Measurements from ENCODE around the gene OVCA2. TPM values are rescaled to one million over a fixed set of nuclear protein-coding genes. Genes with fewer than 3 reads are reported as not detected.

OVCA2 gene
- polyA plus RNA-seq, 1 donor, result 9.3 TPM

DNA sequence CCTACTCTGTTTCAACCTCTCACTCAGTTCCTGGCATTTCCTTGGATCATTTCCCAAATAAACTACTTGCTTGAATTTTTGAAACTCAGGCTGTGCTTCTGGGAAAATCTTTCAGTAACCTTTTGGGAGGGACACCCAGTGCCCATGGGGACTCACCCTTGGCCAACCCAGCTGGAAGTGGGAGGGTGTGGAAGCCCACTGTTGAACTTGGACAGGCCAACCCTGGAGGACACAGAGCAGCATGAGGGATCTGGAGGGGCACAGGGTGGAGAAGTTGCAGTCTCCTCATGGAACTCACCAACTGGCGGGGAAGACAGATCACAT, 27.9 kb upstream of the OVCA2 start:
- no peak for DNase-seq (ENCODE audit: low read depth)

GRCh38 chr17:2015314-2015713, 26.5 kb upstream of the OVCA2 start:
- no peak for DNase-seq (ENCODE audit: low read depth)

GRCh38 chr17:2016494-2016893, 25.3 kb upstream of the OVCA2 start:
- no peak for DNase-seq (ENCODE audit: low read depth)

- DNase-seq (ENCODE audit: low read depth), result no peak
Measured at GRCh38 chr17:2017274-2017941, 24.4 kb upstream of the OVCA2 start.

GRCh38 chr17:2018716-2019510, 22.9 kb upstream of the OVCA2 start:
- no peak for DNase-seq (ENCODE audit: low read depth)

DNA sequence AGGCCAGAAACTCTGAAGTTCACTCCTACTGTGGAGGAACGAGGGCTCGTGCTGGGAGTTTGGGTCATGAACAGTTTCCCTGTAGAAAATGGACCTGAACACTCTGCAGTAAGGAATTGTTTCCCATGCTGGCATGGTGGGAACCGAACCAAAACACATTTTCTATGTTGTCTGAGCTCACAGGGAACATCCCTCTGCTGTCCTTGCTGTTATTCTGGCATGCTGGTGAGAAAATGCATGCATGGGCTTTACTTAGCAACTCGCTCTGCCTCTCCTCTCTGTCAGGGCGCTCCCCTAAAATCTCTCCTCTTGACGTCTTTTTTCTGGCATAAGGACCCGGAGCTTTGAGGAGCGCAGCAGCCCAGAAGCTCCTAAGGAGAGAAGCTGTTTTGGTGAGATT, 22.1 kb upstream of the OVCA2 start:
- DNase-seq (ENCODE audit: low read depth), result no peak

- DNase-seq (ENCODE audit: low read depth), result no peak
Measured at GRCh38 chr17:2020721-2021120, 21.1 kb upstream of the OVCA2 start.

GRCh38 chr17:2022647-2023240, 19.1 kb upstream of the OVCA2 start:
- DNase-seq (ENCODE audit: low read depth), result no peak

DNA sequence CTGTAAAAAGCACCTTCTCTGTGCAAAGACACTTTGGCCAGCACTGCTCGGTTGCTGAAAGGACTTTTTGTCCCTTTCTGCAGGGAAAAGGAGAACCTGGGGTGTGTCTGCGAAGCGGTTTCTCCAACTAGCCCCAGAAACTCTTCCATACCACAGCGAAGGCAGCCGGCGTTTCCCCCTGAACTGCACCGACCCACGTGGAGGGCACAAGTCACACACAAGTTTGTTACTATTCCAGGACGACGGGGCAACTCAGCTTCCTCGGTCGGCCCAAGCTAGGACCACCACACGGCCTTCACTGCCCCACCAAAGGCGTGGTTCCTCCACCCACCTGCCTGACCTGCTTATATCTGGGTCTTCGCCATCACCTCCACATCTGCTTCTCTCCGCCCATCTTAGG, 18.6 kb upstream of the OVCA2 start:
- DNase-seq (ENCODE audit: low read depth), result no peak

GRCh38 chr17:2023692-2024571, 17.9 kb upstream of the OVCA2 start:
- DNase-seq (ENCODE audit: low read depth), result no peak

GRCh38 chr17:2024572-2025219, 17.1 kb upstream of the OVCA2 start:
- DNase-seq (ENCODE audit: low read depth), result no peak

- no peak for DNase-seq (ENCODE audit: low read depth)
Measured at GRCh38 chr17:2025220-2025621, 16.6 kb upstream of the OVCA2 start, which contains the start of gene RTN4RL1. RTN4RL1 (minus strand) TSS chr17:2025334; CDS start chr17:2024865, 469 bp downstream.

DNA sequence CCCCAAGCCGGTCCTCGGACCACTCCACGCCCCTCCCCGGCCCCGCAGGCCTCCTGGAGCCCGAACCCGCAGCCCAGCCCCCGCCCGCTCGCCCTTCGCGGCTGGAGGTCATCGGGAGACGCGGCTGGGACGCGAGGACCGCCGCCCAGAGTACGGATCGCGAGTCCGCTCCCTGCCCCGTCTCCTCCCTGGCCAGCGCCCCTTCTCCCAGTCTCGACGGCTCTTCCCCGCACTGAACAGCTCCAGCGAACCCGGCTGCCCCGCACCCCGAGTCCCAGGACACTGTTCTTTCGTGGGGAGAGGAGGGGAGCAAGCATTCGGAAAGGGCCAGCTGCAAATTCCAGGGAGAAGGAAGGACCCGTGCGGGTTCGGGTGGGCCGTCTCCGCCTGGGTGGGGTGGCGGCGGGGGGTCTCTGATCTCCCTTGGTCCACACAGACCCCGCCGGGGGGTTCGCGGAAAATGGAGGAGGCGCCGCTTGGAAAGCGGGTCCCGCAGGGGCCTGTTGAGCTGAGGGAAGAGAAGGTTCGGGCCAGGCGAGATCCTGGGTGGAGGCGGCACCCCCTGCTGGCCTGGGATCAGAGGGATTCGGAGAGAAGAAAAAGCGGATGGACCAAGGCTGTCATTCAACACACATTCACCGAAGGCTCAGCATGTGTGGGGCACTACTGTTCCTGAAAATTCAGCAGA, 16.1 kb upstream of the OVCA2 start:
- DNase-seq (ENCODE audit: low read depth), result no peak

GRCh38 chr17:2027528-2028233, 14.1 kb upstream of the OVCA2 start:
- no peak for DNase-seq (ENCODE audit: low read depth)

GRCh38 chr17:2028234-2028614, 13.6 kb upstream of the OVCA2 start:
- DNase-seq (ENCODE audit: low read depth), result no peak

GRCh38 chr17:2028737-2029136, 13.1 kb upstream of the OVCA2 start:
- DNase-seq (ENCODE audit: low read depth), result no peak

DNA sequence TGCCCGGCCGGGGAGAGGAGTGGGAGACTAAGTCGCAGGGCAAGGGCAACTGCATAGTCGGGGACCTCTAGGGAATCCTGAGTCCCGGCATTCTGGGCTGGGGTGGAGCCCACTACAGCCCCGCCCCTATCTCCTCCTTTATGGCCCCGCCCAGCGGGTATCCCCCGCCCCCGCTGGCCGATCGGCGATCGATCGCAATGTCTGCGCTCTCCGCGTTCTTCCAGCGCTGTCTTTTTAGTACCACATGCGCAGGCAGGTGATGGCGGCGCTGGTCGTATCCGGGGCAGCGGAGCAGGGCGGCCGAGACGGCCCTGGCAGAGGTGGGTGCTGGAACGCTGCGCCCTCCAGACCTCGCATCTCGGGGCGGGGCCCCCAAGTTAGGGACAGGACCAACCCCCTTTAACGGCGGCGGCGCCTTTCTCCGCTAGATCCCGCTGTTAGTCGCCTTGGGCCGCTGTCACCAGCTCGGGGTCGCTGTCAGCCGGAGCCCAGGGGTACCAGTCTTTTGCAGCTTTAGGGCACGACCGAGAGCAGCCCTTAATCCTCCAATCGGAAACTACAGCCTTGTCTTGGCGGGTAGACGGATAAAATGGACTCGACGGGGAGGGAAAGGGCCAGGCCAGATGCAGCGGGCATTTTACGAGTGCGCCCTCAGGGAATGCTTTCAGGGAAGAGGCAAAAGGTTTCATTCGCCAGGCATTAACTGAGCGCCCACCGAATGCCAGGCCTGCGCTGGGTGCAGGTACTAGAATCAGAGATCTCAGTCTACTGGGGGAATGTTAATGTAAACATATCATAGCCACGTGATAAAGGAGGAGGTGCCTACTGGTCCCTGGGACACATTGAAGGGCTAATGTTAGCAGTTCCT, 11.7 kb upstream of the OVCA2 start, which contains the start of gene DPH1:
TSS of gene DPH1 (plus strand) at position 243 of the 868 bp plus-strand sequence. CDS start at position 260, 17 bp downstream.
- DNase-seq (ENCODE audit: low read depth), result no peak

GRCh38 chr17:2030779-2031163, 11.1 kb upstream of the OVCA2 start:
- DNase-seq (ENCODE audit: low read depth), result no peak

GRCh38 chr17:2033153-2033552, 8.7 kb upstream of the OVCA2 start:
- no peak for DNase-seq (ENCODE audit: low read depth)

Data from forelimb muscle (tissue), 1 donor.